ENCODE measurements around the gene GRIN2C.

Gene GRIN2C

GRCh38 chr17:74901353-74902135 lies 41.9 kb upstream of the GRIN2C start:
- H3K4me3 ChIP-seq (ENCODE audit: low read depth, low read length) = no peak overlapping the region
- DNase-seq (ENCODE audit: low read depth) = no peak
- TF ChIP-seq, protein P1, sequence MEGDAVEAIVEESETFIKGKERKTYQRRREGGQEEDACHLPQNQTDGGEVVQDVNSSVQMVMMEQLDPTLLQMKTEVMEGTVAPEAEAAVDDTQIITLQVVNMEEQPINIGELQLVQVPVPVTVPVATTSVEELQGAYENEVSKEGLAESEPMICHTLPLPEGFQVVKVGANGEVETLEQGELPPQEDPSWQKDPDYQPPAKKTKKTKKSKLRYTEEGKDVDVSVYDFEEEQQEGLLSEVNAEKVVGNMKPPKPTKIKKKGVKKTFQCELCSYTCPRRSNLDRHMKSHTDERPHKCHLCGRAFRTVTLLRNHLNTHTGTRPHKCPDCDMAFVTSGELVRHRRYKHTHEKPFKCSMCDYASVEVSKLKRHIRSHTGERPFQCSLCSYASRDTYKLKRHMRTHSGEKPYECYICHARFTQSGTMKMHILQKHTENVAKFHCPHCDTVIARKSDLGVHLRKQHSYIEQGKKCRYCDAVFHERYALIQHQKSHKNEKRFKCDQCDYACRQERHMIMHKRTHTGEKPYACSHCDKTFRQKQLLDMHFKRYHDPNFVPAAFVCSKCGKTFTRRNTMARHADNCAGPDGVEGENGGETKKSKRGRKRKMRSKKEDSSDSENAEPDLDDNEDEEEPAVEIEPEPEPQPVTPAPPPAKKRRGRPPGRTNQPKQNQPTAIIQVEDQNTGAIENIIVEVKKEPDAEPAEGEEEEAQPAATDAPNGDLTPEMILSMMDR (conservative IDR thresholded peaks at IDR 0.05; ENCODE audit: low read depth, low read length) = no peak

DNA sequence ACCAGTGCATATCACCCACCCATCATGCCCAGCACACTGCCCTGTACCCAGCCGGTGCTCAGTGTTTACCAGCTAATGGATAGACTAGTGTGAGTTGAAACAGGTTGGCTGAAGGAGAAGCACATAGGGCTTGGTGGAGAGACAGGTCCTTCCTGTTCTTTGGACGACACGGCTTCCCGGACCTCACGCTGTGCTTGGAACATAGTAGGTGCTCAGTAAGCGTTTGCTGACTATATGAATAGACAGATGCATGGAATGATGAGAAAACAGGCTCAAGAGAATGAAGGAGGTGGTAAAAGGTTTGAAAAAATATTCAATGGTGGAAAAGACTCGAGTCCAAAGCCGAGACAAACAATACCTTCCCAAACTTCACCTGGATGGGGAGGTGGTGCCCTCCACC lies 40.5 kb upstream of the GRIN2C start:
- H3K4me3 ChIP-seq (ENCODE audit: low read depth, low read length) = no peak overlapping the region
- TF ChIP-seq, protein P1 (conservative IDR thresholded peaks at IDR 0.05; ENCODE audit: low read depth, low read length) = no peak
- no peak for DNase-seq (ENCODE audit: low read depth)

GRCh38 chr17:74898376-74898946 lies 38.8 kb upstream of the GRIN2C start:
- no peak overlapping the region for H3K4me3 ChIP-seq (ENCODE audit: low read depth, low read length)
- TF ChIP-seq, protein P1 (conservative IDR thresholded peaks at IDR 0.05; ENCODE audit: low read depth, low read length) = no peak
- no peak for DNase-seq (ENCODE audit: low read depth)

DNA sequence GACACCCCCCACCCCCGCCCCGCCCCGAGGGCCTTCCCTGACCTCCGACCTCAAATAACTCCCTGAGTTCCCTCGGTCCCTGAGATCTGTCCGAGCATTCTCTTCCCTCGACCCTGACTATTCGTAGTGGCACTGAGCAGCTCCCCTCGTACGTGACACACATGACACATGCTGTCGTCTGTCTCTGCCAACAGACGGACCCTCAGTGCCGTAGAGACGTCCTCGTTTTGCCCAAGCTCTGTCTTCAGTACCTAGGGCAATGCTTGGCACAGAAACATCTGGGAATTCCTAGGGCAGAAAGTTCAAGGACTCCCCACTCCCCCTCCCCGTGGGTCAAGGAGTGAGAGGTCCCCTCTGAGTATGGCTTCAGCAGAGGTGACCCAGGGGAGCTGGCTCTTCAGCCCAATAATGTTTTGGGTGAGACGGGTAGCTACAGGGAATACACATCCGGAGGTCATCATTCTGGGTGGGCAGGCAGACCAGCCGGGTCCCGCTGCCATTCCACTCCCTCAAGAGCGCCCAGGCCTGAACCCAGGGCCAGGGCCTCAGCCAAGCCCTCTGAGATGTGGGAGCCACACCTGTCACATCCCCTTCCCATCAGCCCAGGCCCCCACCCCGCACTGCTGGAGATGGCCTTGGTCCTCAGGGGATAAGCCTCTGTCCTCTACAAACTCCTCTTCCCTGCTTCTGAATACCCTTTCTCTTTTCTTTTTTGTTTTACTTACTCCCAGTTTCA lies 34.4 kb upstream of the GRIN2C start:
- TF ChIP-seq, protein P1 (conservative IDR thresholded peaks at IDR 0.05; ENCODE audit: low read depth, low read length) = no peak

DNA sequence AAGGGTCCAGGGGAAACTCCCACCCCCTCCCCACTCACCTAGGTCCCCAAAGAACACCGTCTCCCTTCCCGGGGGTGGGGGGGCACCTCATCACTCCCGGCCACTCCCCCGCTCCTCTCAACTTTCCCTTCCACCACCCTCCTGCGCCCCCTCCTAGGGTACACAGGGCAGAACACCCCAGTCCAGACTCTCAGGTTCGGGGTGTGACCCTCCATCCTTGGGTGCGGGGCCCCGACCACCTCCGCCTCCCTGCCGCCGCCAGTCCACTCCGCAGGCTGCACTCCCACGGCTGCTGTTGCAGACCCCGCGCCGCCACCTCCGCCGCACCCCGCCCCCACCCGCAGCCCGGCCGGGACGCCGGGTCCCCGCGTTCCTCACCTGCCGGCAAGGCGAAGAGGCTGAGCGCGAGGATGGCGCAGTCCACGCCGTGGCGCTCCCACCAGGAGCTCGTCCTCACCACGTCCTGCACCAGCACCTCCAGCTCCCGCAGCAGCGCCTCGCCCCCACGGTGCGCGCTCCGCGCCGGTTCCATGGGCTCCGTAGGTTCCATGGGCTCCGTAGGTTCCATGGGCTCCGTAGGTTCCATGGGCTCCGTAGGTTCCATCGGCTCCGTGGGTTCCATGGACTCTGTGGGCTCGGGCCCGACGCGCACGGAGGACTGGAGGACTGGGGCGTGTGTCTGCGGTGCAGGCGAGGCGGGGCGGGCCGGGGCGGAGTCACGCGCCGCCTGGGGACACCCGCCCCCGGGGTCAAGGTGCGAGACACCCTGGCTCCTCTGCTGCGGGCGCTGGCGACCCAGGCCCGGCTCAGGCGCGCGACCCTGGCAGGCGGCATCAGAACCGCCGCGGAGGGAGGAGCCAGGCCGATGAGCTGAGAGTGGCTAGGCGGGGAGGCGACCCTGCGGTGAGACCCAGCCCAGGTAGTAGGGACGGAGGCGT lies 33.6 kb upstream of the GRIN2C start, which contains the start of gene FADS6:
Gene FADS6 (minus strand): TSS at position 660 of the 938 bp plus-strand sequence. CDS start 38 bp downstream, at position 622.
- H3K4me3 ChIP-seq (ENCODE audit: low read depth, low read length) = no peak within 1 kb of the TSS
- no peak for DNase-seq (ENCODE audit: low read depth)
- TF ChIP-seq, protein P1 (conservative IDR thresholded peaks at IDR 0.05; ENCODE audit: low read depth, low read length) = no peak

More for the DNA sequence above, 34.4 kb upstream of the GRIN2C start:
- H3K4me3 ChIP-seq (ENCODE audit: low read depth, low read length) = no peak overlapping the region
- DNase-seq (ENCODE audit: low read depth) = no peak
